Germinal center (tissue), 1 donor: ENCODE data around the gene PPRC1.

ENCODE experiments used
- DNase-seq: peaks from one replicate; pipeline ENCODE4 v3.0.0; 2012; ENCODE audit warnings: mixed read lengths, low spot score

The PPRC1 gene, protein sequence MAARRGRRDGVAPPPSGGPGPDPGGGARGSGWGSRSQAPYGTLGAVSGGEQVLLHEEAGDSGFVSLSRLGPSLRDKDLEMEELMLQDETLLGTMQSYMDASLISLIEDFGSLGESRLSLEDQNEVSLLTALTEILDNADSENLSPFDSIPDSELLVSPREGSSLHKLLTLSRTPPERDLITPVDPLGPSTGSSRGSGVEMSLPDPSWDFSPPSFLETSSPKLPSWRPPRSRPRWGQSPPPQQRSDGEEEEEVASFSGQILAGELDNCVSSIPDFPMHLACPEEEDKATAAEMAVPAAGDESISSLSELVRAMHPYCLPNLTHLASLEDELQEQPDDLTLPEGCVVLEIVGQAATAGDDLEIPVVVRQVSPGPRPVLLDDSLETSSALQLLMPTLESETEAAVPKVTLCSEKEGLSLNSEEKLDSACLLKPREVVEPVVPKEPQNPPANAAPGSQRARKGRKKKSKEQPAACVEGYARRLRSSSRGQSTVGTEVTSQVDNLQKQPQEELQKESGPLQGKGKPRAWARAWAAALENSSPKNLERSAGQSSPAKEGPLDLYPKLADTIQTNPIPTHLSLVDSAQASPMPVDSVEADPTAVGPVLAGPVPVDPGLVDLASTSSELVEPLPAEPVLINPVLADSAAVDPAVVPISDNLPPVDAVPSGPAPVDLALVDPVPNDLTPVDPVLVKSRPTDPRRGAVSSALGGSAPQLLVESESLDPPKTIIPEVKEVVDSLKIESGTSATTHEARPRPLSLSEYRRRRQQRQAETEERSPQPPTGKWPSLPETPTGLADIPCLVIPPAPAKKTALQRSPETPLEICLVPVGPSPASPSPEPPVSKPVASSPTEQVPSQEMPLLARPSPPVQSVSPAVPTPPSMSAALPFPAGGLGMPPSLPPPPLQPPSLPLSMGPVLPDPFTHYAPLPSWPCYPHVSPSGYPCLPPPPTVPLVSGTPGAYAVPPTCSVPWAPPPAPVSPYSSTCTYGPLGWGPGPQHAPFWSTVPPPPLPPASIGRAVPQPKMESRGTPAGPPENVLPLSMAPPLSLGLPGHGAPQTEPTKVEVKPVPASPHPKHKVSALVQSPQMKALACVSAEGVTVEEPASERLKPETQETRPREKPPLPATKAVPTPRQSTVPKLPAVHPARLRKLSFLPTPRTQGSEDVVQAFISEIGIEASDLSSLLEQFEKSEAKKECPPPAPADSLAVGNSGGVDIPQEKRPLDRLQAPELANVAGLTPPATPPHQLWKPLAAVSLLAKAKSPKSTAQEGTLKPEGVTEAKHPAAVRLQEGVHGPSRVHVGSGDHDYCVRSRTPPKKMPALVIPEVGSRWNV (N-terminal part only)

DNA sequence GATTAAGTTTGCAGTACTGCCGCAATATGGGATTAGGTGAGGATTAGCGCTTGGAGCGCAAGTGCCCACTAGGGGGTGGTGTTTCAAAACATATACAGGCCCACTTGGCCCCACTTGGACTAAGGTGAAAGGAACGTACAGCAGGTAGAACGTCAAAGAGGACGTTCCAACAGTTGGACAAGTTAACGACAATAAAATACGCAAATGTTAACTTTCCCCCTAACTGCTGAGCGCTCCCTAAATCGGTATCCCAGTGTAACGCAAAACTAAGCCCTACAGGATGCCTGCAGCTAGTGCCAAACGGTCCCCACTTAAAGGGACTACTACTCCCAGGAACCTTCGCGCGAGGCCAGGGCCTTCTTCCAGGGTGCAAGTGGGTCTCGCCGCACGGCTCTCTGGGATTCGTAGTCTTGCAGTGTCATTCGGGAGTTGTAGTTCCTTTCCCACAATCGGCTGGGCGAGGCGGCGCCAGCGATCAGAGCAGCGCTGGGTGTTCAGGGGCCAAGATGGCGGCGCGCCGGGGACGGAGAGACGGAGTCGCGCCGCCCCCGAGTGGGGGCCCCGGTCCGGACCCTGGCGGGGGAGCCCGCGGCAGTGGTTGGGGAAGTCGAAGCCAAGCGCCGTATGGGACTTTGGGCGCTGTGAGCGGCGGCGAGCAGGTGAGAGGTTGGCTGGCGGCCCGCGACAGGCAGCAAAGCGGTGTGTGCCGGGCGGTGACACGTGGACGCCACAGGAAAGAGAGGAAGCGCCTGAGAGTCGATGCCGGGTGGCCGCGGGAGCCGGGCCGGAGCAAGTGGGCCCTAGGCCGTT lies at the start of gene PPRC1:
Gene PPRC1 (plus strand): TSS at position 478 of the 810 bp plus-strand sequence. CDS start 29 bp downstream, at position 507.
- peak; percentile 96 for DNase-seq

DNA sequence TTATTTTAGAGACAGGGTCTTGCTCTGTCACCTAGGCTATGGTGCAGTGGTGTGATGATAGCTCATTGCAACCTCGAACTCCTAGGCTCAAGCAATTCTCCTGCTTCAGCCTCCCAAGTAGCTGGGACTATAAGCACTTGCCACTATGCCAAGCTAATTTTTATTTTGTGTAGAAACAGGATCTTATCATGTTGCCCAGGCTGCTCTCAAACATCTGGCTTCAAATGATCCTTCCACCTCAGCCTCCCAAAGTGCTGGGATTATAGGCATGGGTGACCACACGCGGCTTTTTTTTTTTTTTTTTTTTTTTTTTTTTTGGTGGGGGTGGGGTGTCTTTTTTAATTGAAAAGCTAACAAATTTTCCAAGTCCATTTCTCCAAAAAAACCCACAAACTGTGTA lies 49.3 kb upstream of the PPRC1 start:
- DNase-seq = no peak

DNA sequence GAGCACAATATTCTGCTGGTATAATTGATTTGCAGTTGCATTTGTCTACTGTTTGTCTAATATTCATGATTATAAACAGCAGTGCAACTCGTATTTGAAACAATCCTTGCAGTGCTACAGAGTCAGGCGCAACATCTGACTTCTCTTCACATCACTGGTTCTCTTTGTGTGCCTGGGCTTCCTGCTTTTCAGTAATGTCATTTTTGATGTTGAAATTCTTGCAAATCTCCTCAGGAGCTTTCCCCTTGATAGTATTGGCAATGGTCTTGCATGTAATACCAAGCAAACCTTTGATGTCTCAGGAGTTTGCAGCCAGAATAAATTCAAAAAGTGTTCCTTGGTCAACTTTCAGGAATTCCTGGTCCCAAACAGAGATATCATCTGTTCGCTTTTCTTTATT lies 47.5 kb upstream of the PPRC1 start:
- no peak for DNase-seq

DNA sequence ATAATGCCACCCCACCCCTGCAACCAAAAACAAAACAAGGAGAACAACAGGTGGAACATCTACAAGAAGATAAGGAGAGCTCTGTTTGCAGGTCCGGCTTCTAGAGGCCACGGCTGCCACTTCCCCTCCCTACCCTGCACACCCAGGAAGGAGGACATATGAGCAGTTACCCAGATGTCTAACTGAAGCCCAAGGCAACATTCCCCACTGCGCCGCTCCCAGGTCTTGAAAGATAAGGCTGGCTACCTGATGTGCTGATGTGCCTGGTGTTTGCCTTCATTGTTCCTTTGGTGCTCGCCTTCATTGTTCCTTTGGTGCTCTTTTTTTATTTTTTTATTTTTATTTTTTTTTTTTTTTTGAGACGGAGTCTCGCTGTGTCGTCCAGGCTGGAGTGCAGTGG lies 46.6 kb upstream of the PPRC1 start:
- DNase-seq = no peak

DNA sequence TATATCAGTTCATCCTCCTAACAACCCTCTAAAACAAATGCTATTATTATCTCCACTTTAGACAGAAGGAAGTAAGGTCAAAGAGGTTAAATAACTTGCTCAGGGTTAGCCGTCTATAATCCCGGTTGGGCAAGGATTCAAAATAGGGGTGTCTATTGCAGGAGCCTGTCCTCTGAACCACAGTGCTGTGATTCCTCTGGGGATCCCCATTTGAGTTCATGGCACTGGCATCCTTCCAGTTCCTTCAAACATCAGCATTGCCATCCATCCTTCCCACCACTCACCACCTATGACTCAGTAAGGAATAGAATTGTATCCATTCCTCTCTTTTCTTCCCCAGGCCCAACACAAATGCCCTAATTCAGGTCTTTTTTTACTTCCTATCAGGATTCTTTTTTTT lies 42.1 kb upstream of the PPRC1 start:
- DNase-seq = no peak

DNA sequence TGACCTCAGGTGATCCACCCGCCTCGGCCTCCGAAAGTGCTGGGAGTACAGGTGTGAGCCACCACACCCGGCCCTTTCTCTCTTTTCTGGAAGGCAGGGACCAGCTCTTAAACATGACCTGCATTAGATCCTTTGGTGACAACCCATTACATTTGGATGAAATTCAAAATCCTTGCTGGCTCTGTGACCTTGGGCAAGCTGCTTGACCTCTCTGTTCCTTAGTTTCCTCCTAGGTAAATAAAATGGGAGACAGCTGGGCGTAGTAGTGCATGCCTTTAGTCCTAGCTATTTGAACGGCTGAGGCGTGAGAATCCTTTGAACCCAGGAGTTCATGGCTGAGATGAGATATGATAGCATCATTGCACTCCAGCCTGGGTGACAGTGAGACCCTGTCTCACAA lies 36.4 kb upstream of the PPRC1 start:
- DNase-seq = no peak

DNA sequence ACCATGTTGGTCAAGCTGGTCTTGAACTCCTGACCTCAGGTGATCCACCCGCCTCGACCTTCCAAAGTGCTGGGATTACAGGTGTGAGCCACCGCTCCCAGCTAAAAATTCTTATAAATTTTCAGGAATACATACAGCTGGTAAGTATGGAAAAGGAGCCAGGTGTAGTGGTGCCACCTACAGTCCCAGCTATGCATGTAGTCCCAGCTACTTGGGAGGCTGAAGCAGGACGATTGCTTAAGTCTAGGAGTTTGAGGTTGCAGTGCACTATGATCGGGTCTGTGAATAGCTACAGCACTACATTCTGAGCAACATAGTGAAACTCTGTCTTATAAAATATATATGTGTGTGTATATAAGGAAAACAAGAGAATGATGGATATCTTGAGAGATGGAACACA lies 31.7 kb upstream of the PPRC1 start:
- no peak for DNase-seq

DNA sequence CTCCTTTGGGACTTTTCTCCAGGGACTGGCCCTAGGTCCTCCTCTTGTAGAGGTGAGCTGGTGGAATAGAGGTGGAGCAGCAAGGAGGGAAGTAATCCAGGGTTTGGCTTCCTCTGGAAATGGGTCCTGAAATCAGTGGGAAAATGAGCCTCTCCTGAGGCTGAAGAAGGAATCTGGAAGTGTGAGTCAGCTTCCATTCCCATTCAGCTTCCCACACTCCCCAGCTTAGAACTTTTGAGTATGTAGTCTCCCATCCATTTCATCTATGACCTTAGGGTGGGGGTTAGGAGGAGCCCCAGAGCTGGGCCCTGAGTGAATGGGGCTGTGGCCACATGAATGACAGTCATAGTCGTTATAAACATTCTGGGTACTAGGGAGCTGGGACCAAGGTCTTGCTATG lies 30.4 kb upstream of the PPRC1 start:
- no peak for DNase-seq

DNA sequence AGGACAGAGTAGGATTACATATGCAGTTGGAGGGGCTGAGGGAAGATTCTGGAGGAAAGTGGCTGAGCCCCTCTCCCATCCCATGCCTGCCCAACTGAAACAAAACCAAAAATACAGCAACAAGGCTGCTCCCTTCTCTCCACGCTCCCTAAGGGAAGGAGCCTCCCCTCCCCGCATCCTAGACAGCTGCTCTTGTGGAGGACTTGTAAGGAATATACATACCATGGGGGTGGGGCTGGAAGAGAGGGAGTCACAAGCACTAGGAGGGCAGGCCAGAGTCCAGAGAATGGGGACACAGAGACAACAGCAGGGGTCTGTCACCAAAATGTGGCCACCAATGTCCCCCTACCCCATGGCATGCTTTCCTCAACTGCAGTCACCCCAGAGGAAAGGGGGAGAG lies 25.8 kb upstream of the PPRC1 start:
- no peak for DNase-seq

DNA sequence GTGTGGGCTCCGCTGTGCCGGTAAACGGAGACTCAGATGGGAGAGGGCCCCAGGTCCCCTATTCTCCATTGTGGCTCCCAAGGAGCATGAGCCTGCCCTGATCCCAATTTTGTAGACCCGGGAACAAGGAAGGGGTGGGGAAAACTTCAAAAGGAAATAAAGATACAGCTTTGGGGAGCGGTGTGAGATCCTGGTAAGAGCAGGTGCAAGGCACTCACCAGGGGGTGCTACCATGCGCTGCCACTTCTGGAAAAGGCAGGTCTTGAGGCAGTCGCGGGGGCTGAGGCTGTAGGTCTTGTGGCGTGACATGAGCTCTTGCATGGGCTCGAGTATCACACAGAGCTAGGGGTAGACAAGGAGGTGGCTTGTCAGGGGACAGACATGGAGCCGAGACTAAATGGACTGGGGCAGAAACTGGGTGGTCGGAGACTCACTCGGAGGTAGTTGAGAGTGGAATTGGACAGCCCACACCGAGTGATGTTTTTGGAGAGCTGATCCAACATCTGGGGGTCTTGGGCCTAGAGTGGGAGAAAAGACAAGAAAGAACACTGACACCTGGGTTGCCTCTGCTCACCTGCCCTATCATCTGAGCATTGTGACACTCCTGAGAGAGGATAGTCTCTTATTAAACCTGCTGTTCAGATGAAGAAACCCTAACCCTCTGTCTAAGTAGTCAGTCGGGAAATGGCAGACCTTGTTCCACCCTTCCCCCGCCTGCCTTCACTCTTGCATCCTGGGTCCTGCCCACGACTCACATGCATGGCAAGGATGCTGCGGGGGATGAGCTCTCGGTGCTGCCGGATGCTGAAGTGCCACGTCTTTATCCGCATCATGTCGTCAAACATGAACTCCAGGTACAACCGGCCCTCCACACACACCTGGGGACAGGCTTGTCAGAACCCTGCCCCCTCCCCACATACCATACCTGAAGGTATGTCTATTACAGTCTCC lies 23.4 kb upstream of the PPRC1 start:
- DNase-seq = no peak

DNA sequence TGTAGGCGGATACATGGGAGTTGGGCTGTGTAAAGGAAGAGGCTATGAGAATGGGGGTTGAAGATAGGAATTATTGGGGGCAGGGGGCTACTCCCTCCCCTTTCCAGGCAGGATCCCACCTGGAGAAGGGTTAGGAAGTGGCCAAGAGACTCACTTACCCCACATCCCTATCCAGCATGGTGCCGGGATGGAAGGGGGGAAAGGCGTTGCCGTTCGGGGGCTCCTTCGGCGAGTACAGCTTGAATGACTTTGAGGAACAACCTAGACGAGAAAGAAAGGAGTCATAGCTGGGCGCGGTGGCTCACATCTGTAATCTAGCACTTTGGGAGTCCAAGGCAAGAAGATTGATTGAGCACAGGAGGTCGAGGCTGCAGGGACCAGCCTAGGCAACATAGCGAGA lies 21.6 kb upstream of the PPRC1 start:
- DNase-seq = no peak

DNA sequence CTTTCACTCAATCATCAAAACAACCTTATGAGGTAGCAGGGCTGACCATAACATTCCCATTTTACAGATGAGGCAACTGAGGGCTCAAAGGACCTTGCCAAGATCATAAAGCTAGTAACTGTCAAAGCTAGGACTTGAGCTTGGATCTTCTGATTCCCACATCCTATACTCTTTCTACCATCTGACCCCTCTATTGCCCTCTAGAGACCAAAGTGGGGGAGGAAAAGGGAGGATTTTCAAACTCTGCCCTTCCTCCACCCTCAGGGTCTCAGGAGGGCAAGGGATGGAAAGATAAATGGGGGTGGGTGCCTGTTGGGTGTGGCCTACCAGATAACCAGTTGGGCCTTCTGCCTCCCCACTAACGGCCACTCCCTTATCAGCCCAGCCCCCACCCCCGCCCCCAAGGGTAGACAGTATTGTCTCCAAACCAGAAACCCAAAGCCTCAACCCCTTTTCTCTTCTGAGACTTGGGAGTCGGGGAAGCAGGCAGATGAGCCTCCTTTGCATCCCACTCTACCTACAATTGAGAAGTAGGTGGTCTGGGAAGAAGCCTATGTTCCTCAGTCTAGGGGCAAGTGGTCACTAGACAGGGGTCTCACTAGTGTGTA lies 20.5 kb upstream of the PPRC1 start:
- no peak for DNase-seq

DNA sequence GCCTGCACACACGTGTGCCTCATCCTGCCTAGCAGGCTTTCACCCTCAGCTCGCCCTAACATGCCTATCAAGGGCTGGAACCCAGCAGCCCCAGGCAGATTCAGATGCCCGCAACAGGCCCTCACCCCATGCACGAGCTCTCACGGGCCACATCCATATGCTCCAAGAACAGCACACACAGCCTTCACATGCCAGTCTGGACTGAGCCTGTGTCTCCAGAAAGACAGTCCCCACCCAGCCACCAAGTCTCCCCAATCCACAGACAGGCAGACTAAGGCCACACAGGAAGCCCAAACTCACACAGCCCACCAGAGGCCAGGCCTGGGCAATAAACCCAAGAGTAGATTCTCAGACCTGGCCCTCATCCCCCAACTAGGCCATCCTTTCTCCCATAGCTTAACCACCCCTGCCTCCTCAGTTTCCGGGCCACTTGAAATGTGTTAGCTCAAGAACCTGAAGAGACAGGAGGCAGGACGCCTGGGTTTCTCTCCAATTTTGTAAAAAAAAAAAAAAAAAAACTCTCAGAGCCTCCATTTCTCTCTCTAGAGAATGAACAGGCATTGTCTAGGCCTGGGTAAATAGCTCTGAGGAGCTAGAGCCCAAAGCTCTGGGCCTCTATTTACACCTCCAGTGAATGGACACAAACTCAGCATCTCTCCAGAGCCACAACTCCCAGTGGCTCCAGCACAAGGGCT lies 19.4 kb upstream of the PPRC1 start:
- no peak for DNase-seq

DNA sequence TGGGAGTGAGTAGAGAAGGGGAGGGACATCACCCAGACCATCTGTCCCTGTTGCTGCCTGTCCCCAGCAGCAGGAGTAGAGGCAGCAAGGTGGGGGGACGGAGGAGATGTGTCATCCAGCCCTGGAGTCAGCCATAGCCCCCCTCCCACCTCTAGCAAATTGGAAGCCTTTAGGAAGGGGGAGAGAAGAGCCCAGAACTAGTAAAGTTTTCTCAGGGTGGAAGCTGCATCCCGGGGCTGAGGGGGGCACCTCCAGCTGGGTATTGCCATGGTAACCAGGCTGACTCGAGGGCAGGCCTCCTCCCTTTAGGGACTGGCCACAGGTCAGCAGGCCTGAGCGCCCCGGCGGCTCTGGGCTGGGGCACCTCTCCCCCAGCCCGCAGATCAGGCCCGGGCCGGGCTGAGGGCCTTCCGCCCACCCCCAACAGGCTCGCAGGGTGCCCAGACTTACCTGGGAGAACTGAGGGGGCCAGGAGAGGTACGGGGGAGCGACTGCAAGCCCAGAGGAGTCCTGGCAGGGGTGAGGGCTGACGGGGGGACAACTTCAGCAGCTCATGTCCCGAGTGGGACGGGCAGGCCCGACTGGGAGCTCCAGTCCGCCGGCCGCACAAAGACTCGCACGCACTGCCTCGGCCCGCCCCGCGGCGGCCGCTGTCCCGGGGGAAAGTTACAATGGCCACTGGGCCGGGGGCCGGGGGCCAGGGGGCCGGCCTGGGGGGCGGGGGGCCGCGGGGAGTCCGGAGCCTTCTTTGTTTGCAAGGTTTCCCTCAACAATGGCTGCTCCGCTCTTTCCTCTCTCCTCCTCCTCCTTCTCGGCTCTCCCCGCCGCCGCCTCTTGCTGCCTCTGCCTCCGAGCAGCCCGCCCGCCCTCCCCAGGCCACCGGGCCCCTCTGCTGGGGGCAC lies 18.6 kb upstream of the PPRC1 start:
- no peak for DNase-seq

DNA sequence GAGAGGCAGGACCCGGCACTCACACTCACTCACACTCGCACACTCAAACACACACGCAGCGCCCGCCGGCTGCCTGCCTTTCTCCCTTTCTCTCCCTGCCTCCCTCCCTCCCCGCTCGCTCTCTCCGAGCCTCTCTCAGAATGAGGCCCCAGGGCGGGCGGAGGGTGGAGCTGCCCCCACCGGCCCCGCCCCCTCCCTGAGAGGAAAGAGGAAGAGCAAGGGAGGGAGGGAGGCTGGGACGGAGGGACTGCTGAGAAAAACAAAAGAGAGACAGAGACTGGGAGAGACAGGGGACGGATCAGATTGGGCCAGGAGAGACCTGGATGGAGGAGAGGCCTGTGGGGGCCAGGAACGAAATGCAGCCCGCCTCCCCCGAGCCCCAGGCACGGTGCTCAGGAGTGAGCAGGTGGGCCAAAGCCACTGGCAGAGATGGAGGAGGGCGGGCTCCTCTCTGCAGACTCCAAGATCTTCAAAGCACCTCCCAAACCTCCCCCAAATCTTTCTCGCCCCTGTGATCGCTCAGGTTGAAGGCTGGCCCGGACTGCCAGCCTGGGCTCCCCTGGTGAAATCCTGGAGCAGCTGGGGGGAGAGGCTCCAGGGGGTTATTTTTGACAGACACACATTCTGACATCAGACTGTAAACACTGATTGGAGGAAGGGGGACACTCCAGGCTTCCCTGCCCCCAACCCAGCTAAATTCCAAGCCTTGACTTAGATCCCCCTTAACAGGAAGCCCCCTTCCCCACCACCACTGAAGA lies 17.8 kb upstream of the PPRC1 start:
- peak; percentile 89 for DNase-seq

DNA sequence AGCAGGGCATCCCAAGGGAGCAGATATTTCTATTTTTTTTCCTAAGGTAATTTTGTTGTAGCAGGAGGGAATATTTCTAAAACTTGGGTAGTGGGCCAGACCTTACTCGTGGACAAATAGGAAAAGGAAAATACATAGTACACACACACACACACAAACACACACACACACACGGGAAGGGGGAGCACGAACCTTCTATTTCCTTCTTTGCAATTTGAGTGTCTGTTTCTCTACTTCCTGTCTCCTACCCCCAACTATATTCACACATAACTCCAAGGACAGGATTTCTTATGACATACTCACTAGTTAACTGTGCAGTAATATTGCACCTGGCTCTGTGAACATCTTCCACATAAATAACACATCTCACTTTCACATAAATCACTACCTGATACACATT lies 17.1 kb upstream of the PPRC1 start:
- no peak for DNase-seq

DNA sequence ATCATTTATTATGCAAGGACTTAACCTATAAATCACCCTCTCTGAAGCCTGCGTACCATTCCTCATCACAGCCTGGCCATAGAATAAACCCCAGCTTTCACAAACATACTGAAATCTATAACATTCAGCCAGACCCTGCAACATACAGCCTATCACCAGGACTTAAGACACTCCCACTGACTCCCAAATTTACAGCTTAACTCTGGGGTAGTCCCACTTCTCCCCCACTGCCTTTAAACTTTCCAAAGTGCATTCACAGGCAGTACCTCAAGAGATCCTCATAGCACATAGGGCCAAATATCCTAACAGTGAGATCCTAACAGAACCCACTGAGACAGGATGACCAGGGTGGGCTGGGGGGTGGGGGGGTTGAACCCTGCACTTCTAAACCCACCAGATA lies 16.2 kb upstream of the PPRC1 start:
- DNase-seq = no peak
